ENCODE data around the gene P2RY6.

P2RY6 gene

DNA sequence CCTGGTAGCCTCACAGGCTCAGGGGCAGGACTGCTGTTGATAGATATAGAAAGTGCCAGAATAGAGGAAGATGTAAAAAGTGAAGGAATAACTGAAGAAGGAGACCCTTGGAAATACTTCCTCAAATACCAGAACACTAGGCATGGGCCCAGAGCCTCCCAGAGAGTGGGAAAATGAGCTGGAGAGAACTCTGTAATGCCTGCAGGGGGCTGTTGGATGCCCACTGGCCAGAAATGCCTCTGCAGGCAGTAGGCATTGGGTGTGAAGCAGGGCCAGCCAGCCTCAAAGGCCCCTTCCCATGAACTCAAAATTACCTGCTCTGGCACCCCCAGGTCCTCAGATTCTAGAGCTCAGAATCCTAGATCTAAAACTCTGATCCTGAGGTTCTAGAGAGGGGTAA is 38.9 kb upstream of the P2RY6 start:
- Mint-ChIP-seq H3K27ac (no peak overlapping the region), H3K9me3 (no peaks in the 10 kb centered on the region), H3K36me3 (ENCODE audit: low read depth) (no peaks in the 10 kb centered on the region), H3K27me3 (ENCODE audit: low read depth) (peaks cover 5% of the 10 kb centered on the region), H3K4me1 (ENCODE audit: low read depth) (no peaks in the 10 kb centered on the region), H3K4me3 (no peak overlapping the region)
- DNase-seq (ENCODE audit: low spot score): no peak

DNA sequence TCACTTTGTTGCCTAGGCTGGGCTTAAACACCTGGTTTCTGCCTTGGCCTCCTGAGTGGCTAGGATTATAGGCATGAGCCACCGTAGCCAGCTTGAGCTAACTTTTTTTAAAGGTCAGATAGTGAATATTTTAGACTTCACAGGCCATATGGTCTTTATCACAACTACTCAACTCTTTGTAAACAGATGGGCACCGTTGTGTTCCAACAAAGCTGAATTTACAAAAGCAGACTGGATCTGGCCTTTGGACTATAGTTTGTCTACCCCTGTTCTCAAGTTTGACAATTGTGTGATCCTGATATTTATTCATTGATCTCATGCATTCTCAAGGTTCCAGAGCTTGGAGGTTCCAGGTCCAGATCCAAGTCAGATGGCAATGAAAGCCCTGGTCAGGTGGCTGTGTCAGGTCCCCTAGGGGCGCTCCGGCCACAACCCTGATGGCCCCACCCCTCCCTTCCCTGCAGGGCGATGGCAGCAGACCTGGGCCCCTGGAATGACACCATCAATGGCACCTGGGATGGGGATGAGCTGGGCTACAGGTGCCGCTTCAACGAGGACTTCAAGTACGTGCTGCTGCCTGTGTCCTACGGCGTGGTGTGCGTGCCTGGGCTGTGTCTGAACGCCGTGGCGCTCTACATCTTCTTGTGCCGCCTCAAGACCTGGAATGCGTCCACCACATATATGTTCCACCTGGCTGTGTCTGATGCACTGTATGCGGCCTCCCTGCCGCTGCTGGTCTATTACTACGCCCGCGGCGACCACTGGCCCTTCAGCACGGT is 38.3 kb upstream of the P2RY6 start:
- no peak for DNase-seq (ENCODE audit: low spot score)
- no peaks in the 10 kb centered on the region for H3K36me3 Mint-ChIP-seq (ENCODE audit: low read depth)
- H3K9me3 Mint-ChIP-seq: no peaks in the 10 kb centered on the region
- H3K4me3 Mint-ChIP-seq: no peak overlapping the region
- no peak overlapping the region for H3K27ac Mint-ChIP-seq
- H3K27me3 Mint-ChIP-seq (ENCODE audit: low read depth): peaks cover 3% of the 10 kb centered on the region
- no peaks in the 10 kb centered on the region for H3K4me1 Mint-ChIP-seq (ENCODE audit: low read depth)

GRCh38 chr11:73234471-73235181 is 37.5 kb upstream of the P2RY6 start:
- Mint-ChIP-seq H3K27ac (no peak overlapping the region), H3K27me3 (ENCODE audit: low read depth) (no peaks in the 10 kb centered on the region), H3K4me3 (no peak overlapping the region), H3K36me3 (ENCODE audit: low read depth) (no peaks in the 10 kb centered on the region), H3K9me3 (no peaks in the 10 kb centered on the region), H3K4me1 (ENCODE audit: low read depth) (no peaks in the 10 kb centered on the region)
- no peak for DNase-seq (ENCODE audit: low spot score)

- Mint-ChIP-seq H3K9me3 (no peaks in the 10 kb centered on the region), H3K36me3 (ENCODE audit: low read depth) (no peaks in the 10 kb centered on the region), H3K4me3 (no peak overlapping the region), H3K27me3 (ENCODE audit: low read depth) (no peaks in the 10 kb centered on the region), H3K27ac (no peak overlapping the region), H3K4me1 (ENCODE audit: low read depth) (no peaks in the 10 kb centered on the region)
- no peak for DNase-seq (ENCODE audit: low spot score)
Observed at GRCh38 chr11:73235236-73235786, 36.8 kb upstream of the P2RY6 start.

GRCh38 chr11:73236205-73236765 is 35.9 kb upstream of the P2RY6 start:
- DNase-seq (ENCODE audit: low spot score): no peak
- no peaks in the 10 kb centered on the region for H3K27me3 Mint-ChIP-seq (ENCODE audit: low read depth)
- no peak overlapping the region for H3K4me3 Mint-ChIP-seq
- H3K36me3 Mint-ChIP-seq (ENCODE audit: low read depth): no peaks in the 10 kb centered on the region
- H3K4me1 Mint-ChIP-seq (ENCODE audit: low read depth): no peaks in the 10 kb centered on the region
- no peak overlapping the region for H3K27ac Mint-ChIP-seq
- H3K9me3 Mint-ChIP-seq: no peaks in the 10 kb centered on the region

GRCh38 chr11:73236854-73237253 is 35.3 kb upstream of the P2RY6 start:
- Mint-ChIP-seq H3K36me3 (ENCODE audit: low read depth) (no peaks in the 10 kb centered on the region), H3K27me3 (ENCODE audit: low read depth) (no peaks in the 10 kb centered on the region), H3K4me1 (ENCODE audit: low read depth) (no peaks in the 10 kb centered on the region), H3K9me3 (no peaks in the 10 kb centered on the region), H3K4me3 (no peak overlapping the region), H3K27ac (no peak overlapping the region)
- no peak for DNase-seq (ENCODE audit: low spot score)

DNA sequence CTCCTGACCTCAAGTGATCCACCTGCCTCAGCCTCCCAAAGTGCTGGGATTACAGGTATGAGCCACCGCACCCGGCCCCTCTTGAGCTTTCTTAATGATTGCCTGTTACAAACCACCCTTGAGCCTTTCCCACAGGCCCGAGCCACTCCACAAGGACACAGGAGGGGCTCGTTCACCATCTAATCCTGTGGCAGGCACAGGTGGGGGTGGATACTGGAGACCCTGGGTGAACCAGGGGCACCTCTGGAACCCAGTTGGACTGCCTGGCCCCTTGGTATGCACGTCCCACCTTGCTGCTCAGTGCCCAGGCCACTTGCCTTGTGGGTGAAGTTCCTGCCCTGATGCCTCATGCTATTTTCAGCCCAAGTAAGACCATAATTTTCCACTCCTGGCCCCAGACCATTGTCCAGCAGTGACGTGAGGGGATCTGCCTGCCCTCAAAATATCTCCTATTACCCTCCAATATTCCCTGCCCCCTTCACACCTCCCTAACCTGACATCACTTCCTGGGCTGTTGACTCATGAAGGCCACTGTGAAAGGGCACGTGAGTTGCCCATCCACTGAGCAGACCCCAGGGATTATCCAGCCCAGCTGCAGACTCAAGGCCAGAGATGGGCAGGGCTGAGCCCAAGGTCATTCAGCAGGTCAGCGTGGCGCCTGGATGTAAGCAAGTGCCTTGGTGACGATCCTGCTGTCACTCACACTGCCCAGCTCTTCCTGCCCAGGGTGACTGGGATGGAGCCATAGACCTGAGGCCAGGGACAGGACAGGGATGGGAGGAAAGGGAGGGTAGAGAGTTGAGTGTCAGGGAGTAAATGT is 34.5 kb upstream of the P2RY6 start:
- peaks cover 2% of the 10 kb centered on the region for H3K27me3 Mint-ChIP-seq (ENCODE audit: low read depth)
- no peak overlapping the region for H3K27ac Mint-ChIP-seq
- H3K4me1 Mint-ChIP-seq (ENCODE audit: low read depth): peaks cover 1% of the 10 kb centered on the region
- no peak overlapping the region for H3K4me3 Mint-ChIP-seq
- no peak for DNase-seq (ENCODE audit: low spot score)
- H3K36me3 Mint-ChIP-seq (ENCODE audit: low read depth): no peaks in the 10 kb centered on the region
- H3K9me3 Mint-ChIP-seq: no peaks in the 10 kb centered on the region

- H3K4me3 Mint-ChIP-seq: no peak overlapping the region
Observed at GRCh38 chr11:73239111-73239521, 33.0 kb upstream of the P2RY6 start.

DNA sequence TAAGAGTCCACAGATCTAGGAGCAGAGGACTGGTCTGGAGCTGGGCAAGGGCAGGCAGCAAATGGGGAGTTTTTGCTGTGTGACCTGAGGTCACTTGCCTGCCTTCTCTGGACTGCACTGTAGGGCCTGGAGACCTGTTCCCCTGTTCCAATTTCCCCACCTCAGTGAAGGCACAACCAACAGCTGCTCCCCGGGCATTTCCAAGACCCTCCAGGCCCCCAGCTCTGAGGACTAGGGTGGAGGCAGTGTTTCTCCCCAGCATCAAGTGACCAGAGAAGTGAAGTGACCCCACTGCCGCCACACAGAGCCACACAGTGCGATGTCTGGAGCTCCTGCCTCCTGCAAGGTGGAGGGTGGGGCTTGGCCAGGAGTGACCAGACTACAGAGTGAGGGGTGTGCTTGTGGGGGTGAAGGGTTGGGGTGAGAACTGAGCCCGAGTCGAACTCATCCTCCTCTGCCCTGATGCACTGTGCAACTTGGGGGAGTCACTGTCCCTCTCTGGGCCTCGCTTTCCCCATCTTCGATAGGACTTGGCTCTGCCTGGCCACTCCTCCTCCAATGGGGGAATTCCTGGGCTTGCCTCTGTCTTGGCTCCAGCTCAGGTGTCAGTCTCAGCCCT is 32.5 kb upstream of the P2RY6 start:
- H3K27me3 Mint-ChIP-seq (ENCODE audit: low read depth): peaks cover 4% of the 10 kb centered on the region
- DNase-seq (ENCODE audit: low spot score): no peak
- no peak overlapping the region for H3K27ac Mint-ChIP-seq
- peaks cover 1% of the 10 kb centered on the region for H3K4me1 Mint-ChIP-seq (ENCODE audit: low read depth)
- H3K4me3 Mint-ChIP-seq: no peak overlapping the region
- H3K9me3 Mint-ChIP-seq: no peaks in the 10 kb centered on the region
- no peaks in the 10 kb centered on the region for H3K36me3 Mint-ChIP-seq (ENCODE audit: low read depth)

More at GRCh38 chr11:73239111-73239521, 33.0 kb upstream of the P2RY6 start:
- peaks cover 1% of the 10 kb centered on the region for H3K4me1 Mint-ChIP-seq (ENCODE audit: low read depth)
- peaks cover 3% of the 10 kb centered on the region for H3K27me3 Mint-ChIP-seq (ENCODE audit: low read depth)
- DNase-seq (ENCODE audit: low spot score): no peak
- no peaks in the 10 kb centered on the region for H3K9me3 Mint-ChIP-seq
- H3K36me3 Mint-ChIP-seq (ENCODE audit: low read depth): no peaks in the 10 kb centered on the region
- no peak overlapping the region for H3K27ac Mint-ChIP-seq

GRCh38 chr11:73240190-73240781 is 31.9 kb upstream of the P2RY6 start:
- peaks cover 9% of the 10 kb centered on the region for H3K27me3 Mint-ChIP-seq (ENCODE audit: low read depth)
- H3K36me3 Mint-ChIP-seq (ENCODE audit: low read depth): no peaks in the 10 kb centered on the region
- DNase-seq (ENCODE audit: low spot score): no peak
- peaks cover 1% of the 10 kb centered on the region for H3K4me1 Mint-ChIP-seq (ENCODE audit: low read depth)
- no peak overlapping the region for H3K4me3 Mint-ChIP-seq
- H3K9me3 Mint-ChIP-seq: no peaks in the 10 kb centered on the region
- no peak overlapping the region for H3K27ac Mint-ChIP-seq

GRCh38 chr11:73241300-73241699 is 30.8 kb upstream of the P2RY6 start:
- Mint-ChIP-seq H3K4me3 (no peak overlapping the region), H3K27ac (no peak overlapping the region), H3K27me3 (ENCODE audit: low read depth) (peaks cover 9% of the 10 kb centered on the region), H3K9me3 (no peaks in the 10 kb centered on the region), H3K4me1 (ENCODE audit: low read depth) (peaks cover 1% of the 10 kb centered on the region), H3K36me3 (ENCODE audit: low read depth) (no peaks in the 10 kb centered on the region)
- DNase-seq (ENCODE audit: low spot score): no peak

DNA sequence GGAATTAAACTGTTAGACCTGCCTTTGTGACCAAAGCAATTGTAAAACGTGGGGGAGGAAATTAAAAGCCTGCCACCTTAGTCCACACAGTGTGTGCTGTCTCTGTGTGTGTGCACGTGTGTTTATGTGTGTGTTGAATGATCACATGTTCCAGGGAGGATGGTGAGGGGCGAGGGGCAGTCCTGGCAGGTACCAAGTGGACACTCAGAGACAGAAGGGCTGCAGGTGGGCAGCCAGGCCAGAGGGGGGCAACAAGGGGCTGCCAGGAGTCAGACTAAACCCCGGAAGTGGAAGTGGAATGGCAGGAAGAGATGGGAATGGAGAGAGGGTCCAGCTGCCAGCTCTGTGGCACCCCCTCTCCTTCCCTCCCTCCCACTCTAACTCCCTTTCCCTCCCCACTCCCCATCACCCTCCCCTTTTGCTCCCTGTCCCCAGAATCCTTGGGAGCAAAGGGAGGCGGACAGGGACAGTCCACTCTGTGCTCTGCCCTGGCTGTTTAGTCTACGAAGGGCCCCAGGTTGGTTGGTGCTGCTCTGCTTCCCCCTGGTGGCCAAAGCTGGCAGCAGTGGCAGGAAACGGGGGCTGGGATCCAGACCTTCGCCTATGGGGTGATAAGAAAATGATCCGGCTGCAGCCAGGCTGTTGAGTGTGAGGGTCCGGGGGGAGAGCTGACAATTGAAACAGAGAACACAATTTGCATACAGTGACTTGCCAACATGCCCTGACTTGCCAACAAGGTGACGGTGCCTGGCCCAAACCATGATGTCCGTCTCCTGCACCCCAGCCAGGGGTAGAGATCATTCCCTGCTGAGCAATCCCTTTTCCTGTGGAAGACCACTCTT is 29.7 kb upstream of the P2RY6 start:
- peak; percentile 59 for DNase-seq (ENCODE audit: low spot score)
- Mint-ChIP-seq H3K27ac (no peak overlapping the region), H3K9me3 (no peaks in the 10 kb centered on the region), H3K27me3 (ENCODE audit: low read depth) (peaks cover 9% of the 10 kb centered on the region), H3K4me3 (peak overlapping the region; percentile 21), H3K36me3 (ENCODE audit: low read depth) (no peaks in the 10 kb centered on the region), H3K4me1 (ENCODE audit: low read depth) (peaks cover 1% of the 10 kb centered on the region)
